ENCODE data around the gene KRTCAP2.
"Not testable (repeated sequence)": the region's sequence is repeated elsewhere in the genome, so short reads cannot be mapped to it uniquely, and the experiment has no call there.

The KRTCAP2 gene

DNA sequence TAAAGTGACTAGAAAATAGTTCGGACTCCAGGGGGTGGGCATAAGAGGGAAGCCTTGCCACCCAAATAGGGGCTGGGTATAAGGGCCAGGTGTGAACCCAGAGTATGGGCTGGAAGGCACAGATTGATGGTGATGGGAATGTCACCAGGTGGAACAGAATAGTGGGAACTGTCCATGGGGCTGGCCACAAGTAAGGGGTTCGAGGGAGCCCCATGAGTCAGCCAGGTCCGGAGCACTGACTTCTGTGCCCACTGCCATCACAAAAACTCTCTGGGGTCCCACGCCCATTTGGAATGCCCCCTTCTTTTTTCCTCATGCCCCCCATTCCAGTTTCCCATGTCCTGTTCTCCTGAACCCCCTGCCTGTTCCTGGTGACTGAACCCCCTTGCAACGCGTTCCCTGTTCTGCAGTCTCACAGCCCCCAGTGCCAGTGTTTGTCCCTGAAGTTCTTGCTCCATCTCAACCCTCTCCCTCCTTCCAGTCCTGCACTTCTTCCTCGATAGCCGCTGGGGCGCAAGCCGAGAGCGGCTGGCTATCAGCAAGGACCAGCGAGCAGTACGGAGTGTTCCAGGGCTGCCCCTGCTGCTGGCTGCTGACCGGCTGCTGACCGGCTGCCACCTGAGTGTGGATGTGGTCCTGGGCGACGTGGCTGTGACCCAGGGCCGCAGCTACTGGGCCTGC, 8.4 kb upstream of the KRTCAP2 start:
- no peak for DNase-seq

DNA sequence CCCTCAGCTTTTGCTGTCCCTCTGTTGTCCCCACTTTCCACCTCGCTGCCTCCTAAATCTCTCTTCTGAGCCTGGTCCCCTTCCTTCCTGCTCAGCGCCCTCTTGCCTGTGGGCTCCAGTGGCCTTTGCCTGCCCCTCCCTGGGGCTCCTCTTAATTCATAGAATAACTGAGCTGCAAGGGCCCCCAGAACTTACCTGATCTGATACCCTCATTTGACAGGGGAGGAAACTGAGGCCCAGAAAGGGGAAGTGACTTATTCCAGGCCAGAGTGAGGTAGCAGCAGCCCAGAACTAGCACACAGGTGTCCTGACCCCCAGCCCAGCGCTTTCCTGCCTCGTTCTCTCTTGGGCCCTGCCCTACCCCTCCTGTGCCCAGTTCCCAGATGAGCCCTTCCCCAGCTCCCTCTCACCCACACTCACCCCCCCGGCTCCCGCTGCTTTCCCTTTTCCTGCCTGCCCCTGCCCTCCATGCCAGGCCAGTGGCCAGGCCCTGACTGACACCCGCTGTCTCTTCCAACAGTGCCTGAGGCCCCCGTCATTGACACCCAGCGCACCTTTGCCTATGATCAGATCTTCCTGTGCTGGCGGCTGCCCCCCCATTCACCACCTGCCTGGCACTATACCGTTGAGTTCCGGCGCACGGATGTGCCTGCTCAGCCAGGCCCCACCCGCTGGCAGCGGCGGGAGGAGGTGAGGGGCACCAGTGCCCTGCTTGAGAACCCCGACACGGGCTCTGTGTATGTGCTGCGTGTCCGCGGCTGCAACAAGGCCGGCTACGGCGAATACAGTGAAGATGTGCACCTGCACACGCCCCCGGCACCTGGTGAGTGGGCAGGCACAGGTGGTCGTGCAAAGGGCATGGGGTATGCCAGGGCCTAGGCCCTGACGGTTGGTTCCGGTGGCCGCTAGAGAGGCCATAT, 6.3 kb upstream of the KRTCAP2 start:
- no peak for DNase-seq

DNA sequence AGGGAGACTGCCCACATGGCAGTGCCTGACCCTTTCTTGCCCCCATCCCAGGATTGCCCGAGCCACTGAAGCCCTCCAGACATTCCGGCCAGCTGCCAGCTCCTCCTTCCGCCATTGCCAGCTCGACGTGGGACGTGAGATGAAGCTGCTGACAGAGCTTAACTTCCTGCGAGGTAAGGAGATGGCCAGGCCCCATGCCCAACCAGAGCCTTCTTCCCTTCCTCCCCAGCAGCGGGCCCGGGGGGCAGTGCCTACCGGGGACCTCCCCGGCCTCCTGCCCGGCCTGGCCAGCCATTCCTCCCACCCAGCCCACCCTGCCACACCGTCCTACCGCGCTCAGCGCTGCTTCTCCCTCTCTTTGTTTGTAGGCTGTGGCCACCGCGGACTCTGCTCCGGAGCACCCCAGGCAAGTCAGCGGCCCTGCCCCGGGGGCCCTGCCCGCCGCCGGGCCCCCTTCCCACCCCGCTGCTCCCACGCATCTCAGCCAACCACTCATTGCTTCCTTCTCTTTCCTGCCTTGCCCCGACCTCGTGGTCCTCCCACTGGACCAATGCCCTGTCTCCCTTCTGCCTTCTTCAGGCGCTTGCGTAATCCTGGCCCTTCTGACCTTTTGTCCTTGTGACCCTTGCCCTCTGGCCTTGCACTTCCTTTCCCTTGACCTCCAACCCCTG, 5.5 kb upstream of the KRTCAP2 start:
- no peak for DNase-seq

DNA sequence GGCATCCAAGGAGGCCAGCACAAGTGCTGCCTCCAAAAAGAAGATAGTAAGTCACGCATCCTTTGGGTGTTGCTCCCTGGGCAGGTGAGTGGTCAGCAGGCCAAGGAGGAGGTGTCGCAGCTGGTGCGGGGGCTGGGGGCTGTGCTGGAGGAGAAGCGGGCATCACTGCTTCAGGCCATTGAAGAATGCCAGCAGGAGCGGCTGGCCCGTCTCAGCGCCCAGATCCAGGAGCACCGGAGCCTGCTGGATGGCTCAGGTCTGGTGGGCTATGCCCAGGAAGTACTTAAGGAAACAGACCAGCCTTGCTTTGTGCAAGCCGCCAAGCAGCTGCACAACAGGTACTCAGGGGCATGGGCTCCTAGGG, 4.8 kb upstream of the KRTCAP2 start:
- no peak for DNase-seq

DNA sequence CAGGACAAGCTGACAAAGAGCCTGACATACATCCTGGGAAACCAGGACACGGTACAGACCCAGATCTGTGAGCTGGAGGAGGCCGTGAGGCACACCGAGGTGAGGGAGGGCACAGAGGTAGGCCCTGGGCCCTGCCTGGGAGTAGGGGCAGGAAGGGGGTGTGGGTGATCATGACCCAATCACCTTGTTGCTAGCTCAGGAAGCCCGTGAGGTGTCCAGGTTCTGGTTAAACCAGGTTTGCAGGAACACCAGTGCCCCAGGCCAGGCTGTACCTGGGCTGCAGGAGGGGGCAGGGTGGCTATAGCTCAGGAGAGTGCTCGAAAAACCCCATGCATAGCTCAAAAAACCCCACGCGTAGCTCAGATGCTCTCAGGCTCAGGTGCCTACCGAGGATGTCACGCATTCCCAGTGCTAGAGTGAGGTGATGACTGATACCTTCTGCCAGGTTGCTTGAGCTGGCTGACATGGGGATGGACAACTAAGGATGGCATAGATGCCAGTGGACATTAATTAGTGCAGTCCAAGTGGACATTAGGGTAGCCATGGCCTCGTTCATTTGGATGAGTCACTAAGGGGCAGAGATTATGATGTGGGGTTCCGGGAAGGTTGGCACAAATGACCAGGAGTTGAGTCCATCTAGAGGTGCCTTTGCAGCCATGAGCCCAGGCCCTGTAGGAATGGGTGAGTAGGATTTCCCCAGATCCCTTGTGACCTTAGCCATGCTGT, 4.3 kb upstream of the KRTCAP2 start:
- no peak for DNase-seq

DNA sequence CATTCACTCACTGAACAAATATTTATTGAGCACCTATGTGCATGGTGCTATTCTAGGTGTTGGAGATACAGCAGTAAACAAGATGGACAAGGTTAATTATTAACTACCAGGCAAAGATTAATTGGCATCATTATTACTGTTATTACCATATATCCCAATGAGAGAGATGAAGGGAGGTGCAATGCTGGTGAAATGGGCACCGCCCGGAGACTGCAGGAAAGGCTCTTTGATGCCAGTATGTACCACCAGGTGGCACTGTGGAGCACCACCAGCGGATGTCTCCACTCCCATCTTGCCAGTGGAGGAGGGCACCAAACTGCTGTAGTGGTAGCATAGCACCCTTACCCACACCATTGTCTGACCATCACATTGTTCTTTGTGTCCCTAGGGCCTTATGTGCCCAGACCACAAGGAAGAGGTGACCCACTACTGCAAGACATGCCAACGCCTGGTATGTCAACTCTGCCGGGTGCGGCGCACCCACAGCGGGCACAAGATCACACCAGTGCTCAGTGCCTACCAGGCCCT, 3.5 kb upstream of the KRTCAP2 start:
- DNase-seq, result no peak

DNA sequence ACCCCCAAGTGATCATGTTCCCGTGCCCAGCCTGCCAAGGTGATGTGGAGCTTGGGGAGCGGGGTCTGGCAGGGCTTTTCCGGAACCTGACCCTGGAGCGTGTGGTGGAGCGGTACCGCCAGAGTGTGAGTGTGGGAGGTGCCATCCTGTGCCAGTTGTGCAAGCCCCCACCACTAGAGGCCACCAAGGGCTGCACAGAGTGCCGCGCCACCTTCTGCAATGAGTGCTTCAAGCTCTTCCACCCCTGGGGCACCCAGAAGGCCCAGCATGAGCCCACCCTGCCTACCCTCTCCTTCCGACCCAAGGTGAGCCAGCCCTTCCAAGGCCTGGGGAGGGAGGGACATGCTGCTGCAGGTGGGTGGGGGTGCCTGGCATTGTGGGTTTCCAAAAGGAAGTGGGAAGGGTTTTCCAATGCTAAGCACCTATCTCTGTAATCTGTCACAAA, 2.8 kb upstream of the KRTCAP2 start:
- DNase-seq, result no peak

DNA sequence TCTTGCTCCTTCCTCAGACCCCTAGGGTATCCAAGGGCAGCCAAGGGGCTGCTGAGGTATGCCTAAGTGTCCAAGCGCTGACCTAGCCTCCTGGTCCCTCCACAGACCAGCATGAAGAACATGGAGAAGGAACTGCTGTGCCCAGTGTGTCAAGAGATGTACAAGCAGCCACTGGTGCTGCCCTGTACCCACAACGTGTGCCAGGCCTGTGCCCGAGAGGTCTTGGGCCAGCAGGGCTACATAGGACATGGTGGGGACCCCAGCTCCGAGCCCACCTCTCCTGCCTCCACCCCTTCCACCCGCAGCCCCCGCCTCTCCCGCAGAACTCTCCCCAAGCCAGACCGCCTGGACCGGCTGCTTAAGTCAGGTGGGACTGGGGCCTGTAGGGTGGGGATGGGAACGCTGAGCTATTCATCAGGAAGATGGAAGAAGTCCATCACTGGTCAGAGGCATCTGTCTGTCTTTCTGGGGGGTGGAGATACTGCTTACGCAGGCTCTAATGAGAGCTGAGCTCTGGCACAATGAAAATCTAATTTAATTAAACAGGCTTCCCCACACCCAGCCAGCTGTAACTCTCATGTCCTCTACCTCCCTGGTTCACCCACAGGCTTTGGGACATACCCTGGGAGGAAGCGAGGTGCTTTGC, 2.3 kb upstream of the KRTCAP2 start:
- no peak for DNase-seq

DNA sequence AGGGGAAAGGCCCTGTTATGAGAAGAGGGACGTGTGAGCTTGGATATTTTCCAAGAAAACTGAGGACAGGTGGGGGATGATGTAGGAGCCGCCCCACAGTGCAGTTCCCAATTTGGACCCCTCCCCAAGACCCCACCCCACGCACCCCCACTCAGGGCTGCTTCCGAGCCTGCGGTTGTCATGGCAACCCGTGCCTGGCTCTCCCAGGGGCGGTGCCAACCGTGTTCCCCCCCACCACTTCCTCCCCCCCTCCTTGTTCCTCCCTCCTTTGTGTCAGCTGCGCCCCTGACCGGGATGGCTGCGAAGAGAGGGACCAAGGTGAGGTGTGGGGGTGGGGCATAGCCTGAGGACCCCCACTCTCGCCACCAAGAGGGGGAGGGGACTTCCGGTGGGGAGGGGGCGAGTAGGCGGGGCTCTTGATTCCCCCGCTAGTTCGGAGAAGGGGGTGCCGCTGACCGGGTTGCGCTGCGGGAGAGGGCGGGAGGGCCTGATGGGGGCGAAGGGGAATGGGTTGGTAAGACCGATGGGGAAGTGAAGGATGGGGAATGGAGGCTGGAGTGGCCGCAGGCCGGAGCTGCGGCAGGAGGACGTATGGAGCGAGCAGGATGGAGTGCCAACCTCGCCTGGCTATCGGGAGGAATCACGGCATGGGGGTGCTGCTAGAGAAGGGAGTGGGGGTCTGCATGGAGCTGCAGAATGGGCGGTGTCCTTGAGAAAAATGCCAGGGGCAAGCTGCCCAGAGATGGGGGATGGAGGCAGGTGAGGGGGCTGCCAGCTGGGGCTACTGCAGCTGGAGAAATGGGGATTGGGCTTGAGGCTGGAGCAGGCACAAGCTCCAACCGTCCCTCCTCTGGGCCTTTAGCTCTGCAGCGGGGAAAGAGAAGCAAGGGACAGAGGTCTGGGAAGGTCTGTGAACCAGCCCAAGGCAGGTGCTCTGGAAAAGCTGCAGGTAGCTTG, 1.5 kb upstream of the KRTCAP2 start:
- DNase-seq, result no peak

DNA sequence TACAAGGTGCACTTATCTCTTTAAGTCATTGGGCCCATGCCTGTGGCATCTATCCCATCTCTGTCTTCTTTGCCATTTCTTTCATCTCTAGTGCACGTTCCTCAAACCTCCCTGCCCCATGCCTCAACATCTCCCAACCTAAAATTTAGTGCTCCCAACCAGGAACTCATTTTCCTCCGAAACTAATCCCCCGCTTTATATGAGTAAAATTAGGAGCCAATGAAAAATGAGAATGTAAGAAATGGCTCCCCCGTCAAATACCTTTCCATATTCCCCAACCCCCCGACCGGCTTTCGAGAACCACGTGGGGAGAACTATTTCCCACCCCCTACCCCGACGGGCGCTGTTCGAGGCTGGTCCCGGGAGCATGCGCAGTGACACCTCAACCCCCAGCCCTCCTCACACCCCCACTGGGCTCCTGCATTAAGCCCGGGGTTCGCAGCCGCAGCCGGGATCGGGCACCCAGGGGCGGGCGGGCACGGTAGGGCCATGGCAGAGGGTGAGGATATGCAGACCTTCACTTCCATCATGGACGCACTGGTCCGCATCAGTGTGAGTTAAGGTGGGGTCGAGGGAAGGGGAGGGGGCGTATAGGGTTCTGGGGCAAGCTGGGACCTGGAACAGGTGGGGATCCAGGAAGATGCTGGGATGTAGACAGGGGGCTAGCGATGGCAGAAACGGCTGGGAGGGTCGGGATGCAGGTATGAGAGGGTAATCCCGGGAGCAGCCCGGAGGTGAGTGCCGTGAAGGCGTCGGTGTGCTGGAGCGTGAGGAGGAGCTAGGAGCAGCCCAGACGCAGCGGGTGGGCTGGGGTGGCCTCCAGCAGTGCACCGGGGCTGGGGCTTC, 597 bp upstream of the KRTCAP2 start, which contains the start of gene TRIM46:
Gene TRIM46, plus strand, starts transcription at position 372 of the 846 bp plus-strand sequence. Its CDS starts 118 bp downstream, at position 490.
- peak; percentile 33 for DNase-seq

DNA sequence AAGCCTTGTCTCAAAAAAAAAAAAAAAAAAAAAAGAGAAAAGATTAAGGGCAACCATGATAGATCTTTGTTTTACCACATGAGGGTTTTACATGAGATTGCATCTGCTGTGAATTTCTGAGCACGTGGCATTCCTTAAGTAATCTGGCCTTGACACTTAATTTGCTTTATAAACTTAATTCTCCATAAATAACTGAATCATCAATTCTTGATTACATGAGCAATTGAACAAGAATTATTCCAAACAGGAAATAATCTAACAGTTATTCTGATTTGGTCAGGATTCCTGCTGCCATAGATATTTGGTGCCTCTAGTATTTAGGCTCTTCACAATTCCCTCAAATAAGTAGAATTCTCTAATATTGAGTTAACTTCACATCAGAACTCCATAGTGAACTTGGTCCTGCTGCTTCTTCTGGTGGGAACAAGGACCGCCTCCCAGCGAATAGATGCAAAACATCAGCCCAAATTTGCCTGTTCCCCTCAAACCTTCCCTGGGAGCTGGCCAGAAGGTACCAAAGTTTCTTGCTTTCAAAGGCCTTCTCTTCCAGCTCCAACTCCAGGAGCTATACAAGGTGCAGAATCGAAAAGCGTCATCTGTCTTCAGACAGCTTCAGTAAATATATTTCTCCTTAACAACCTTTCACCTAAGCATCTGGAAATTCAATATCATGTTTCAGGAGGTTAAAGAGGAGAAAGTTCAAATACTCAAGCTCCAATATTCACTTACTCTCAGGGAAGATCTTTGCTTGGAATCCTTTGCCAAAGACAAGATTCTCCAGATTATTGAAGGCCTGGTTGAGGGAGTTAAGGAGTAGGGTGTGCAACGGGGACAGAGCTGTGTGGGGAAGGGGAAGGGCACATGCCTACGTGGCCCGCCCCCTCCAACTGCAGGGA, 1.0 kb downstream of the KRTCAP2 start:
- DNase-seq, result no peak

DNA sequence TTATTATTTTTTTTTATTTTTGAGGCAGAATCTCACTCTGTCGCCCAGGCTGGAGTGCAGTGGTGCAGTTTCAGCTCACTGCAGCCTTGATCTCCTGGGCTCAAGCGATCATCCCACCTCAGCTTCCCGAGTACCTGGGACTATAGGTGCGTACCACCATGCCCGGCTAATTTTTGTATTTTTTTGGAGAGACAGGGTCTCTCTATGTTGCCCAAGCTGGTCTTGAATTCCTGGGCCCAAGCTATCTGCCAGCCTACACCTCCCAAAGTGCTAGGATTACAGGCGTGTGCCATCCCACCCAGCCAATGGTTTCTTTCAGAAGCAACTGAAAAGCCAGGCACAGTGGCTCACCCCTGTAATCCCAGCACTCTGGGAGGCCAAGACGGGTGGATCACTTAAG, 2.3 kb downstream of the KRTCAP2 start:
- no peak for DNase-seq

DNA sequence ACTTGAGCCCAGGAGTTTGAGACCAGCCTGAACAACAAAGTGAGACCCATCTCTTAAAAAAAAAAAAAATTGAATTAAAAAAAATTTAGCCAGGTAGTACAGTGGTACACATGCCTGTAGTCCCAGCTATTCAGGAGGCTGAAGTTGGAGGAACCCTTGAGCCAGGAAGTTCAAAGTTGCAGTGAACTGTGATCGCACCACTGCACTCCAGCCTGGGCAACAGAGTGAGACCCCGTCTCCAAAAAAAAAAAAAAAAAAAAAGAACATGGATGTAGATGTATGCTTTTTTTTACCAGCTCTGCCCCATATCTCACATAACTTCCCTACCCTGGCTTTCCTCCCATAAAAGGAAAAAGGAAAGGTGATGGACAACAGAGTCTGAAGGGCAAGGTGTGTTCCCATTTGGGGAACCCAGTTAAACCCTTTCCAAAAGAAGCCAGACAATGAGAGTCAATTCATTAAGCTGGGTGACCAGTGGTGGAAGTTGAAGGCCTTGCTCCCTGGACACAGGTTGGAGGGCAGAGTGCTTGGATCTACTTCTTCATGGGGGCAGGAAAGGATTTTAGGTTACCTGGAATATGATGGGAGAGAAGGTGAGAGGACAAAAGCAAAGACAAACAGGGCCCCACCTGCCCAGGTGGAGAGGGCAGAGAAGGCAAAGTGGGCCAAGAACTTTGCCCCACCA, 2.9 kb downstream of the KRTCAP2 start:
- DNase-seq, result no peak

DNA sequence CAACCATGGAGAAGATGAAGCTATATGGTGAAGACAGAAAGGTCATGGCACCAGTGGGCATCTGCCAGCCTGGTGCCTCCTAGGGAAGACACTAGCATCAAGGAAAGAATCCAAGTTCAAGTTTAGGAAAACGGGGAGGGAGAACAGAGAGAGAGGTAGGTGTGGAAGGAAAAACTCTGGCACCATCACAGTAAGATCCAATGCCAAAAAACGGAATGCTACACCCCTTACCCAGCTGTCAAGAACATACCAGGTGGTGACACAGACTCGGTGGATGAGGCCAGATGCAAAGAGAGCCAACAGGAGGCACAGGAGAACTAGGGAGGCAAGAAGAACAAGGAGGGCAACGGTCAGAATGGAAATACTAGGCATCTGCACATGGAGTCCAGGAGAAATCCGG, 3.6 kb downstream of the KRTCAP2 start:
- no peak for DNase-seq

DNA sequence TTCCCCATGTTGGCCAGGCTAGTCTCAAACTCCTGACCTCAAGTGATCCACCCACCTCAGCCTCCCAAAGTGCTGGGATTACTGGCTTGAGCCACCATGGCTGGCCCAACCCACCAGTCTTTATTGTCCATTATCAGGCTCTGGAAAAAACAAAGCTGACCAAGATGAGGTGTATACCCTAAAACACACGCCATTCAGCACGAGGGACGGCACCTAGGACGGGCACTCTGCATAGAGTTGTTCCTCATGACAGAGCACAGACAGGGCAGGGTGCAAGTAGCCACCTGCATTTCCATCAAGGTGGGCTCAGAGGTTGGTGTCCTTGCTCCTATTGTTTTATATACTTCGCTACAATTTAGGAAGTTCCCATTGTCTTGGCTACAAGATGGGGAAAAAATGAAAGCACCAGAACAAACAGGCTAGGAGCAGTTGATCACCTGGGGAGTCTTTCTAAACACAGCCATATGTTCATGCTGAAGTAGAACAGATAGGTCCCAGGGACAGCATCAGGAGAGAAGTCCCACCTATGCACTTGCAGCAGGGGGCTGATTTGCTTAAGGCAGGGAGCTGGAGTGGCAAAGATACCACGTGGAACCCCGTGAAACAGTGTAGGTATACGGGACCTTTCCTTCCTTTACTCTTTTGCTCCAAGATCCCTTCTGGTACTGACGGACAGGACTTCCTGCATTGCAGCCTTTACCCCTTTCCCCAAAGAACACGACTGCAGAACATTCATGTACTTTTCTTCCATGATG, 4.5 kb downstream of the KRTCAP2 start:
- no peak for DNase-seq

DNA sequence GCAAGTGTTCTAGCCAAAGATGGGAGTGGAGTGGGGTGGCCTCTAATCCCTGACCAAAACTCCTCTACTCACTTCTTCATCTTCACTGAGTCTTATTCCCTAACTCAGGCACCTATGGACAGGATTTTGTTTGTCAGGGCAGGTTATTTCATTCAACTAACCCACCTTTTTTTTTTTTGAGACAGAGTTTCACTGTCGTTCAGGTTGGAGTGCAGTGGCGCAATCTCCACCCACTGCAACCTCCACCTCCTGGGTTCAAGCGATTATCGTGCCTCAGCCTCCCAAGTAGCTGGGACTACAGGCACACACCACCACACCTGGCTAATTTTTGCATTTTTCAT, 5.0 kb downstream of the KRTCAP2 start:
- not testable (repeated sequence) for DNase-seq
